Left ventricle myocardium inferior (tissue), 1 donor: ENCODE results near the gene CAPS2. TPM values are rescaled to one million over a fixed set of nuclear protein-coding genes. Genes with fewer than 3 reads are reported as not detected.

Experiments used
- DNase-seq: peaks from one replicate; pipeline ENCODE4 v3.0.0-alpha.2; 2020
- H3K27ac ChIP-seq: fragments of 200-600 bp; replicated peaks from 2 replicates; pipeline ENCODE4 v1.8.0; 2021
- H3K27me3 ChIP-seq: fragments of 200-600 bp; 2 replicates; pipeline ENCODE4 v1.8.0; 2021; ENCODE audit warnings: low read depth
- H3K36me3 ChIP-seq: fragments of 200-600 bp; 2 replicates; pipeline ENCODE4 v1.8.0; 2021
- H3K4me1 ChIP-seq: fragments of 200-600 bp; 2 replicates; pipeline ENCODE4 v1.8.0; 2021
- H3K4me3 ChIP-seq: fragments of 200-600 bp; 2 replicates; pipeline ENCODE4 v1.8.0; 2021; ENCODE audit warnings: mild to moderate bottlenecking, moderate library complexity
- H3K9me3 ChIP-seq: fragments of 200-600 bp; replicated peaks from 2 replicates; pipeline ENCODE4 v1.8.0; 2021
- CTCF ChIP-seq: fragments of 200-600 bp; IDR thresholded peaks from 2 replicates; pipeline ENCODE4 v1.8.0; 2021; ENCODE audit warnings: antibody characterized with exemption, mild to moderate bottlenecking, borderline replicate concordance
- intact Hi-C: fragments of 100-400 bp; cut with micrococcal nuclease; formaldehyde crosslinking; loops from one replicate; pipeline ENCODE4 v1.11.0; 2022
- total RNA-seq: library from RNA; stranded (reverse); fragmentation: NEBNext Ultra II Directional; extraction: Animal tissue kit (Norgen Biotek cat#: 25700); gene quantifications from one replicate; pipeline ENCODE4 v1.2.1, GENCODE V29; 2021
- donor health status: DM: no; HTN: yes; CAD: no; lungs with severe emphysema.

The CAPS2 gene
- total RNA-seq, 1 donor from 2014 or later: 13.4 TPM

- intact Hi-C loops: no loop called here
- H3K4me3 ChIP-seq: no peak overlapping the region
- no peaks in the 10 kb centered on the region for H3K9me3 ChIP-seq
- TF ChIP-seq CTCF: no peak
- DNase-seq: no peak
- H3K36me3 ChIP-seq: no peaks in the 10 kb centered on the region
- peaks cover under 1% of the 10 kb centered on the region for H3K4me1 ChIP-seq
- H3K27me3 ChIP-seq: no peaks in the 10 kb centered on the region
- H3K27ac ChIP-seq: no peak overlapping the region
These were observed 6.5 kb downstream of the CAPS2 start for GRCh38 chr12:75323663-75324062.

GRCh38 chr12:75322464-75322863 is 7.7 kb downstream of the CAPS2 start:
- TF ChIP-seq CTCF: no peak
- Histone ChIP-seq H3K36me3 (no peaks in the 10 kb centered on the region), H3K4me1 (no peaks in the 10 kb centered on the region), H3K27me3 (no peaks in the 10 kb centered on the region), H3K9me3 (no peaks in the 10 kb centered on the region), H3K27ac (no peak overlapping the region), H3K4me3 (no peak overlapping the region)
- intact Hi-C loops: no loop called here
- no peak for DNase-seq

- Histone ChIP-seq H3K27ac (no peak overlapping the region), H3K36me3 (peaks cover 4% of the 10 kb centered on the region), H3K4me3 (no peak overlapping the region), H3K9me3 (no peaks in the 10 kb centered on the region), H3K4me1 (no peaks in the 10 kb centered on the region), H3K27me3 (no peaks in the 10 kb centered on the region)
- DNase-seq: no peak
- intact Hi-C loops: no loop called here
- TF ChIP-seq CTCF: no peak
These were observed 12.3 kb downstream of the CAPS2 start for GRCh38 chr12:75317784-75318183.

- no peak overlapping the region for H3K27ac ChIP-seq
- no peaks in the 10 kb centered on the region for H3K9me3 ChIP-seq
- H3K27me3 ChIP-seq: no peaks in the 10 kb centered on the region
- H3K4me3 ChIP-seq: no peak overlapping the region
- intact Hi-C loops: no loop called here
- H3K4me1 ChIP-seq: no peaks in the 10 kb centered on the region
- DNase-seq: no peak
- TF ChIP-seq CTCF: no peak
- H3K36me3 ChIP-seq: peaks cover 10% of the 10 kb centered on the region
These were observed 14.6 kb downstream of the CAPS2 start for GRCh38 chr12:75315518-75315917.

GRCh38 chr12:75311369-75311768 is 18.8 kb downstream of the CAPS2 start:
- intact Hi-C loops: no loop called here
- no peak overlapping the region for H3K27ac ChIP-seq

More at GRCh38 chr12:75311369-75311768, 18.8 kb downstream of the CAPS2 start:
- Histone ChIP-seq H3K36me3 (peaks cover 10% of the 10 kb centered on the region), H3K4me3 (no peak overlapping the region), H3K4me1 (no peaks in the 10 kb centered on the region), H3K27me3 (no peaks in the 10 kb centered on the region), H3K9me3 (no peaks in the 10 kb centered on the region)
- no peak for TF ChIP-seq CTCF
- DNase-seq: no peak
